ENCODE measurements around the gene ADRM1. TPM values are rescaled to one million over a fixed set of nuclear protein-coding genes. Genes with fewer than 3 reads are reported as not detected.

Gene ADRM1
- total and polyA plus RNA-seq, 2 of the 4 experiments (the other 2 are of a cell fraction): 103 to 149 TPM

- Histone ChIP-seq H2BK120ac (ENCODE audit: low read depth, low read length) (no peak overlapping the region), H2AFZ (replicated peaks; ENCODE audit: low read length, poor library complexity) (no peak overlapping the region), H4K20me1 (ENCODE audit: insufficient read depth, low read length) (no peaks in the 10 kb centered on the region), H3K4me1 (ENCODE audit: control insufficient read depth, insufficient read depth, low read length) (no peaks in the 10 kb centered on the region), H3K4me3 (ENCODE audit: insufficient read depth, low read depth, low read length) (no peak overlapping the region), H3K9me1 (ENCODE audit: insufficient read depth, low read length) (no peaks in the 10 kb centered on the region), H4K5ac (ENCODE audit: low read depth, low read length) (no peak overlapping the region), H3K23ac (ENCODE audit: low read depth, low read length) (no peak overlapping the region), H3K18ac (ENCODE audit: low read depth, low read length) (no peak overlapping the region), H3K56ac (ENCODE audit: extremely low read depth, insufficient read depth, low read length) (no peak overlapping the region), H2AK9ac (replicated peaks; ENCODE audit: low read depth, low read length, poor library complexity) (no peak overlapping the region), H3K4ac (ENCODE audit: low read depth, low read length) (no peak overlapping the region), H3K27me3 (ENCODE audit: control insufficient read depth, insufficient read depth, low read length) (no peaks in the 10 kb centered on the region), H4K91ac (ENCODE audit: insufficient read depth, low read depth, low read length) (no peak overlapping the region), H3K9ac (ENCODE audit: low read depth, low read length) (no peak overlapping the region), H2BK15ac (ENCODE audit: low read depth, low read length) (no peak overlapping the region), H2BK20ac (ENCODE audit: low read depth, low read length) (no peak overlapping the region), H4K8ac (ENCODE audit: low read depth in 2 of 2, low read length in 2 of 2) (no peak overlapping the region), H2AK5ac (ENCODE audit: low read depth, low read length) (no peak overlapping the region), H3K36me3 (ENCODE audit: control insufficient read depth, insufficient read depth, low read length) (peaks cover 43% of the 10 kb centered on the region), H2BK5ac (ENCODE audit: low read depth, low read length, poor library complexity, severe bottlenecking) (no peak overlapping the region), H3K4me2 (ENCODE audit: low read depth, low read length) (no peak overlapping the region), H3K79me1 (ENCODE audit: low read depth in 1 of 2, low read length in 2 of 2) (no peaks in the 10 kb centered on the region), H3K27ac (ENCODE audit: insufficient read depth, low read length) (no peak overlapping the region), H3K9me3 (ENCODE audit: control insufficient read depth, insufficient read depth, low read length) (no peaks in the 10 kb centered on the region), H3K14ac (replicated peaks; ENCODE audit: low read depth, low read length) (no peak overlapping the region)
- ChIA-PET CTCF (no interaction called here), POLR2A (ENCODE audit: unreplicated experiment) (no interaction called here)
- TF ChIP-seq USF2 (IDR thresholded peaks at IDR 0.05; ENCODE audit: low read depth, low read length) (no peak), FOS (IDR thresholded peaks at IDR 0.05; ENCODE audit: low read depth, low read length) (no peak), RFX5 (IDR thresholded peaks at IDR 0.05; ENCODE audit: low read depth, low read length) (no peak), SMC3 (IDR thresholded peaks at IDR 0.05; ENCODE audit: low read depth, low read length) (no peak), RAD21 (IDR thresholded peaks at IDR 0.05; ENCODE audit: low read length) (no peak), ELK1 (IDR thresholded peaks at IDR 0.05; ENCODE audit: borderline replicate concordance, low read depth, low read length) (no peak), BHLHE40 (IDR thresholded peaks at IDR 0.05; ENCODE audit: low read depth, low read length) (no peak), RCOR1 (IDR thresholded peaks at IDR 0.05; ENCODE audit: insufficient replicate concordance, low read length) (no peak), POLR2A (IDR thresholded peaks at IDR 0.05; ENCODE audit: low read depth, low read length) (no peak), CEBPB (IDR thresholded peaks at IDR 0.05; ENCODE audit: low read depth, low read length) (no peak), MXI1 (IDR thresholded peaks at IDR 0.05; ENCODE audit: borderline replicate concordance, low read depth, low read length) (no peak), NFE2L2 (IDR thresholded peaks at IDR 0.05; ENCODE audit: low read depth, low read length) (no peak), MAFK (IDR thresholded peaks at IDR 0.05; ENCODE audit: low read depth, low read length) (no peak), CHD1 (IDR thresholded peaks at IDR 0.05; ENCODE audit: low read depth, low read length) (no peak), MAZ (IDR thresholded peaks at IDR 0.05; ENCODE audit: borderline replicate concordance, low read depth, low read length) (no peak), CTCF (conservative IDR thresholded peaks at IDR 0.05; ENCODE audit: low read depth, low read length) (no peak)
- intact Hi-C loops (cut with micrococcal nuclease) (no loop called here), dilution Hi-C loops (cut with HindIII; ENCODE audit: low sequenced_read_pairs, unreplicated experiment) (no loop called here), in situ Hi-C loops (cut with MboI; ENCODE audit: low sequenced_read_pairs) (no loop called here)
- no peak for DNase-seq
- no CpG with 5 or more reads among the region's 16 CpGs for WGBS, 2 experiments (ENCODE audit: extremely low coverage in 2 of 2, insufficient read length in 1 of 2)
- no TSS peak for BruUV-seq (replicated peaks)
- no peak for ATAC-seq (ENCODE audit: low read depth)
These were observed 19.8 kb downstream of the ADRM1 start for GRCh38 chr20:62322492-62323041.
